ENCODE data around the gene TBL1X.
"Not testable (repeated sequence)": the region's sequence is repeated elsewhere in the genome, so short reads cannot be mapped to it uniquely, and the experiment has no call there.

Gene TBL1X

DNA sequence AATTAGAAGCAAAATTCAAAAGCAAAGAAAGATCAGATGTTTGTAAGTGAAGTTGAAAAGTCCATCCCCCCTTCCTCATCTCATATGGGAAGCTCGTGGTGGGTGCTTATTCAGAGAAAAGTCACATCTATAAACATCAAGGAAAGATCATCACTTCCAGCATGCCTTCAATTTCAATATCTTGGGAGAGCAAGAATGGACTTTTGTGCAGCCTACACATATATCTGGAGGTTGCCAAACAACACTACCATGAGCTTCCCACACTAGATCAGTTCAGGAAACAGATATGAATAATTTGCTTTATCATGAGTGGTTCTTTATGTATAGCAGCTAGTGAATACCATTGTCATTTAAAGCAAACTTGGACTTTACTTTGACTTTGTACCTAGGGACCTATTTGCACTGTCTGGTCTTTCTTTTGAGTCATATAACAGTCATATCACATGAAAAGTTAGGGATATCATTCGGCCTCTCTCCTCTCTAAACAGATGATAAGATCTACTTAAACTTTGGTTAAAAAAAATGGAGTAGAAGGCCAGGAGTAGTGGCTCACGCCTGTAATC lies 5.6 kb upstream of the TBL1X start:
- no peak for DNase-seq

DNA sequence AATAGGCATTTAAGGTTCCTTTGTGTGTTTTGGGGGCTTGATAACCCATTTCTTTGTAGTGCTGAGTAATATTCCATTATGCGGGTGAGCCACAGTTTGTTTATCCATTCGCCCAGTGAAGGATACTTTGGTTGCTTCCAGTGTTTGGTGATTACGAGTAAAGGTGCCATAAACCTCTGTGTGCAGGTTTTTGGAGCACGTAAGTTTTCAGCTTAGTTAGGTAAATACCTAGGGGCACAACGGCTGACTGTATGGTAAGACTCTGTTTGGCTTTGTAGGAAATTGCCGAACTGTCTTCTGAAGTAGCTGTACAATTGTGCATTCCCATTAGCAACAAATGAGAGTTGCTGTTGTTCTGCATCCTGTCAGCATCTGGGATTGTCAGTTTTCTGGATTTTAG lies 3.8 kb upstream of the TBL1X start:
- DNase-seq: no peak

DNA sequence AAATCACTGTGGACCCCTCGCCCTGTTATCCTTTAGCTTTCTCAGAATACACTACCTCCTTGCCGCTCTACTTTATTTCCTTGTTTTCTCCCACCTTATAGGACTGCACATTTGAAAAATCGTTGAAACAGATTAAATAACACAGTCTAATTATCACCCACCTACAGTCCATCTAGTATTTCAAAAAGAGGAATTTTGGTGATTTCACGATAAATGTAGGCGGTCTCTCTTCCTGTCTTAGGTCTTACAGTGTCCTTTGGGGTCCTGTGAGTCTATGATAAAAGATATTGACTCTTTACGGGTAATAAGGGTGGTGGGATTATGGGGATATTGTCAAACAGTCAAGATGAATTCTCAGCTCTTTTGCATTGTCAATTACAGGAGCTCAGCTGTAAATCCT lies 2.4 kb upstream of the TBL1X start:
- DNase-seq: no peak

DNA sequence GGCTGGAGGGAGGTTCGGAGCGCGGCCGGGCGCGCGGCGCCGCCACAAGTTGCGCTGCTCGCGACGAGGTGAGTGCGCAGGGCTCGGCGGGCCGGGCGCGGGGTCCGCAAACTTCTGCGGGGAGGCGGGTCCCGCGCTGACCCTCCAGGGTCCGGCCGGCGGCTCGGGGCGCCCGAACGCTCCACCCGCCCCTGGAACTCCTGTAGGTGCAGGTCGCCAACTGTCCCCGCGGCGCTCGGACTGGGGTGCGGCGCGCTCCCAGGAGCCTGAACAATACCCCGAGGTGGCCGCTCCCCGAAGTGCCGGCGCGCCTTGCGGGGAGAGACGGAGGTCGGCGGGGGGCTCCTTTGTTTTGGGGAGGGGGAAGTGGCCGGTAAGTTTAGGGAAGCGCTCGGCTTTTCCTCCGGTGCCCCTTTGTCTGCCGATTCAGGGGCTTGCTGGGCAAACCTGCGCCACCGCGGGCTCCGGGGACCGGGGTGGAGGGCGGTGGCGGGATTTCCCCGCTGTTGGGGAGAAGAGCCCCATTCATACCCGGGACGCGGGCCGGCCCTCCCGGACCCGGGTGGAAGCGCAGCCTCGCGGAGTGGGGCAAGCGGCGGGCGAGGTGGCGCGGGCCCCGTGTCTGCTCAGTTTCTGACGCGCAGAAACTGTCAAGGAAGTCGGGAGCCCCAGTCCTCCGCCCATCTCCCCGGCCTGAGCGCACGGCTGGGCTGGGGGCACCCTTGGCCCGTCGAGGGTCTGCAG lies 694 bp downstream of the TBL1X start:
- peak; percentile 36 to 38 for DNase-seq

DNA sequence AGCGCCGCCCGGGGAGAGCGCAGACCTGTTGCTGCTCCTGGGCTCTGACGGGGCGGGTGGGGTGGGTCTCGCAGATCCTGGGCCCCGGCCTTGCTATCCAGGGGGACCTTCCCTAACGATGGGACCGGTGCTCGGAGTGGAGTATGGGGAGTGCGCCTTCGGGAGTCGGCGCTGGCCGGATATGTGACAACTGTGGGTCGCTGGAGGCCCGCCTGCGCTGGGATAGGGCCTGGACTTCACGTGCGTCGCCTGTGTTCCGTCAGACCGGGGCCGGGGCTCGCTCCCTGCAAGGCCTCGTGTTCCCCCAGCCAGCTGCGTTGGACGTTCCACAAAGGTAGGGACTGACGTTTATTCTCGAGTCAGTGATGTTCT lies 1.3 kb downstream of the TBL1X start:
- DNase-seq: peak in 1 of 2 donors; percentile 19

DNA sequence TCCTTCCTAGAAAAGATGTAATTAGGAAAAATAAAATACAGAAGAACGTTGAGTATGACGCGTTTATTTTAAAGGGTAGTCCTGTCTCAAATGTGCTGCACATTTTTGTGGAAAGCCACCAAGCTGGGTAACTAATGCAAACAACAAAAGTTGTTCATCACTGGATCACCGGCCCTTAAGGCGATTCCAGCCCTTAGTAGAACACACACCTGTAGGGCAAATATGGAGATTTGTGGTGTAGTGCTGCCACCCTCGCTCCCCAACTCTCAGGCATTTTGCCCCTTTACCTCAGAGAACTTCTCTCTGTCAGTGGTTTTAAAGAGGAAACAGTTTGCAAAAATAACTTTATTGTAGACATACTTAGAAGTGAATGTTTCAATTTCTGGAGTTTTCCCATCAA lies 1.9 kb downstream of the TBL1X start:
- no peak for DNase-seq

DNA sequence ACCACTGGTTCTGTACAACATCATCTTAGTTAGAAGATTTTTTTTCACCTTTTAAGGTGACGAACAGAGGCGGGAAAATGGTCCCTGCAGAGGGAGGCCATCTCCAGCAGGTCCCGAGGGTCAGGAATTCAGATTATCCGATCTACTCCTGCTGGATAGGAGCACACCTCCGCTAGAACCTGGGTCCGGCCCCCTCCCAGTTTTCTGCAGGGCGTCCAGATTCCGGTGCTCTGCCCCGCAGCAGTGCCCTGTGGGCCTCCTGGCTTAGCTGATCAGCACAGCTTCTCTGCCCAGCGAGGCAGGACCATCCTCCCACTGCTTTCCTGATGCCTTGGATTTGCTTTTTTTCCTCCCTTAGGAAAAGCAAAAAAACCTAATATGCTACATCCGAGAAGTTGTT lies 2.3 kb downstream of the TBL1X start:
- no peak for DNase-seq

DNA sequence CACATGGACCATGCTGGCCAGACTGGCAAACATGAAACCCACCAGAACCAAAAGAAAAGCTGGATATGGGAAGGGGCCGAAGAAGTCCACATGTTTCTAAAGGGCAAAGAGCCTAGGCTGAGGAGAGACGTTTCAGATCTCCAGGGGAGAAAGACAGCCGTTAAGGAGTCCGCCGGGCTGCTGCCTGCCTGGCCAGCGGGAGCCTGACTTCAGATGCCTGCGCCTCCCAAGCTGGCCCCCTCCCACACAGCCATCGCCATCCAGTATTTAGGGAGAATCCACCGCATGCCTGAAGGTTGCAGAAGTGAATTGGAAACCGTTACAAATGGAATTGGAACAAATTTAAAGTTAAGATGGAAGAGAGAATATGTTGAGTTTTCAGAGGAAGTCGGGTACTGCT lies 2.9 kb downstream of the TBL1X start:
- no peak for DNase-seq

DNA sequence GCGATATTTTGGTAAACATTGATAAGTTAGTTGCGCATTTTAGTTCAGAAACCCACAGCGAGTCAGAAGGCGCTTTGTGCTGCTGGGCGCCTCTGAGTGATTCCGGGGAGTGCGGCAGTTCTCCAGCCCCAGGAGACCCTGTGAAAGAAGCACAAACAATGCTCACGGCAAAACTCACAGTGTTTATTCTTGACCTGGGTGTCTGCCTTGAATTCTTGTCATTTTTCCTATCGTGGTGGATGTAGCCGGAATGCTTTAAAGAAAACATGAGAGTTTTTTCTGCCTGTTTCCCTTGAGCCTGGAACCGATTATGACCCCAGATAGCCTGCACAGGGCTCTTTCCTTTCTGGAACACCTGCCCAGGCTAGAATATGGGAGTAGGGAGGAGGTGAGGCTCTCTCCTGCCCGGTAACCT lies 6.7 kb downstream of the TBL1X start:
- DNase-seq: no peak

DNA sequence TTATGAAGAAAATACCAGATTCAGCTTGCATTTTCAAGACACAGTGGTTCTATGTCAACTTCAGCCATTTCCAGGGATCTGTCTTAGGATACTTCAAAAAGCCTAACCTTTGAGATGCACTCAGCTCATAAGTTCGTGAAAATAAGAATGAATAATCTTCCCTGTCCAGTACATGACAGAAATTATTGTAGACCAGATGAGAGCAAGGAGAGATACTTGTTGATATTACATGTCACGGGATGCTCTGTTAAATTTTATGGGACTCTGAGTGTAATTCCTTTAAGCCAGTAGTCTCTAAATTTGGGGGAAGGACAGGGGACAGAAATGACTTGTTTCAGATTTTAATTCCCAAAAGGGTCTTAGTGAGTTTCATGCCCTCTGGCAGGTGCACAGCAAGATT lies 8.8 kb downstream of the TBL1X start:
- no peak for DNase-seq

DNA sequence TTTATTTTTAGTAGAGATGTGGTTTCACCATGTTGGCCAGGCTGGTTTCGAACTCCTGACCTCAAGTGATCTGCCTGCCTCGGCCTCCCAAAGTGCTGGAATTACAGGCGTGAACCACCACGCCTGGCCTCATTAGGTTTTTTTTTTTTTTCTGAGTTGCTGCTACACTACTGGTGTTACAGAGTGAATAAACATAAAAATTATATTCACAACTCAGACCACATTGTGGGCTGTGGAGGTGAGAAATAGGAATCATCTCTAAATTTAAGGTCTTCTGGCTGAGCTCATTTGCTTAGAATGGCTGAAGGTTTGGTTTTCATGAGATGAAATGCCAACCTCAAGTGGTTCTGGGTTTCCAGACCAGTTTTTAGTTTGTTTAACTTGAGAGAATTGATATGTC lies 10.6 kb downstream of the TBL1X start:
- DNase-seq: not testable (repeated sequence)

DNA sequence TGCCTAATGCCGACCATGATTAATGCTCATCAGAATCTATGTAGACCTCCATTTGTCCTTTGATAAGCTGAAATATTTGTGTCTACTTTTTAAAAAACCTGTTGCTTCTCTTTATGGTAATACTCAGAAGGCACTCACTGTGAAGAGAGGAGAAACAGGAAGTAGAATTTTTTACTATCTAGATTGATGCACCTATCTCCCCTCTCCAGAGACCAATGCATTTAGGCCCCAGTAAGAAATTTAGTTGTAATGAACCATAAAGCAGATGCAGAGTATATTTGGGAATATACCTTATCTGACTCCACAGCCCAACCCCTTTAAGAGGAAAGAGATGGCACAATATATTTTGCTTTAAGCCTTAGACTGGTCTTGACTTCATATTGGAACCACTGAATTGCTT lies 11.1 kb downstream of the TBL1X start:
- no peak for DNase-seq

DNA sequence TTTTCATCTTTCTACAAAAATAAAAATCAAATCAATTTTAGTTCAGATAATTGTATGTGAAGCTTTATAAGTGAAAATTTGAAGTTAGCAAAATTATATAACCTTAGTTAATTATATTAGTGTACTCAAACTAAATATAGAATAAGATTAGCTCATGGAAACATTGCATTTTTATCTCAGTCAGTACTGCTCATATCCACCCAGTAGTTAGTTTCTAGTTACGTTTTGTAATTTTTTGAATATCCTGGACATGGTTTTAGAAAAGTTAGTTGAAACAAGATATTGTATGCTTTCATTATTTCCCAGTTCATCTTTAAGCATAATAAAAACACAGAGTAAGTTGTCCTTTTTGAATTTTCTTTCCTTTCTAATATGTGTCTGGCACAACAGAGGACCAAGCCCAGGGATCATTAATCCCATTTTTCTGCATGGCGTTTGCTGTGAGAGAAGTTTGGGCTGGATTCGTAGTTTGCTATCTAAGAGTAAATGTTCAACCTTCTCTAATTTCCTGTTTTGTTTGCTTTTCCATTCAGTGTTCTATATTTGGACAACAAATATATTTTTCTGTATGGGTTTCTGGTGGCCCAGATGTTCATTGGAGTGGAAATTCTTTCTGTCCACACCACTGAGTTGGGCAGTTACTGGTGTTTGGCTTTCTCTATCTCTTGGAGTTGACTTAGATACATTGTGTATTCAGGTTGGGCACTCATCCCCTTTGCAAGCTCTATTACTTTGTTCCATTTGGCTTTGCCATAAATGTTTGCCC lies 12.1 kb downstream of the TBL1X start:
- DNase-seq: no peak

DNA sequence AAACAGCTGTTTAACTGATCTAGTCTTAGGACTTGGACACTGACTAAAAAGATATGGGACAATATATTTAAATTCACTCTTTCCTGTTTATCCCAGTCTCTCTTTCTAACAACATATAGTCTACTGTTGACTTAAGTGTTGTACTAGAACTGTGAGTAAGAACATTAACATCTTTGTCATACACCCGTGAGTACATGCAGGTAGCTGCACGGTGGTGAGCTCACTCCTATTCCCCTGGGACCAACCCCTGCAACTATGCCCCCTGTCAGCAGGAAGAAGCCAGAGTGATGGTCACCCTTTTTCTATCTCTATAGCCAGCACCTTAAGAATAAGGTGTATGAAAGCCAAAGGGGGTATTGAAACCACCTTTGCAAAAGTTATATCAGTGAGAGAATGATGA lies 17.6 kb downstream of the TBL1X start:
- DNase-seq: no peak

DNA sequence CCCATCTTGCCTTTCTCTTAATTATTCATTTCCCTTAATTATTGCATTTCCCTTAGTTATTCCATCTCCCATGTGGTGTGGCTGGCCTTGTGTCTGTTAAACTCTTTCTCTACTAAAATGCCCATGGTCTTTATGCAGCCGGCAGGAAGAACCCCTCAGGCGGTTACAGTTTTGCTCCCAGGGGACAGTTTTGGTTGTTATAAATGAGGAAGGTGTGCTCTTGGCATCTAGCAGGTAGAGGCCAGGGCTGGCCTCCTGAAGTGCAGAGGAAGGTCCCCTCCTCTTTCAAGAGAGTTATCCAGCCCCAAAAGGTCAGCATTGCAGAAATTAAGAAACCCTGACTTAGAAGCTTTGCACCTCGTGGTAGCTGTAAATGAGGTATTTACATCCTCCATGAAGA lies 18.0 kb downstream of the TBL1X start:
- no peak for DNase-seq

DNA sequence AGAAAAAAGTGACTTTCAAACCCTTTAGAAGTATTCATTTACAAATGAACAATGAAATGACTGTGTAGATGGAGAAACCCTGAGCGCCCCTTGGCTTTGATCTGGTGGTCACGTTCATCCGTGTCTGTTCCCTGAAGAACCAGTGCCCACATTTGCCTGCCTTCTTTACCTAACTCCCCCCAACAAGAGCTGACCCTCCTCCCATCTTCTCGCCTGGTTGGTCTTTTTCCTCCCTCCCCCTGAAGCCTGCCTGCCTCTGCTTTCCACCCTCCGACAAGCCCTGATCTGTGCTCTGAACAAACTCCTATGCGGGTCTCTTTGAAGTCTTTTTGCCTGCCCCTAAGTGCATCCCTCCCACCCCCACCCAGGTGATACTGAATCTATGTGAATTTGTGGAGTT lies 18.5 kb downstream of the TBL1X start:
- DNase-seq: no peak

DNA sequence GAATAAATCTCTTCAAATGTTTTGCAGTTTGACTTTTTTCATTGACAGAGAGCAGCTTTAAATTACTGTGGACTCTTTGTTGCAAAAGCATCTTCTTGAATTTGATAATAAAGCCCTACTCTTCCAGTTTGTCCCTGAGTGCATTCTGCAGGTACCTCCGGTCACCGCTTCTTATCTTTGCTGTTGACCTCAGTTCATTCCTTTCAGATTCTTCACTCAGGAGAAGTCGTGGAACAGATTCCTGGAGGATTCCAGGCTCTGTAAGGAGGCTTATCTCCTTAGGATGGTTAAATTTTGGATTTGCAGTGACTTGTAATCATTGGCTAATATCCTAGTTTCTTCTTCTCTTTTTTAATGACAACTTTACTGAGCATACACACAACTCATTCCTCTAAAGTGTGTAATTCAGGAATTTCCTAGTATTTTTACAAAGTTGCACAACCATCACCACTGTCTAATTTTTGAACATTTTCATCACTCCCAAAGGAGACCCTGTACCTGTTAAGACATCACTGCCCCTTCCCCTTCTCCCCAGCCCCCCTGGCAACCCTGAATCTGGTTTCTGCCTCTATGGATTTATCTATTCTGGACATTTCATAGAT lies 22.0 kb downstream of the TBL1X start:
- no peak for DNase-seq

DNA sequence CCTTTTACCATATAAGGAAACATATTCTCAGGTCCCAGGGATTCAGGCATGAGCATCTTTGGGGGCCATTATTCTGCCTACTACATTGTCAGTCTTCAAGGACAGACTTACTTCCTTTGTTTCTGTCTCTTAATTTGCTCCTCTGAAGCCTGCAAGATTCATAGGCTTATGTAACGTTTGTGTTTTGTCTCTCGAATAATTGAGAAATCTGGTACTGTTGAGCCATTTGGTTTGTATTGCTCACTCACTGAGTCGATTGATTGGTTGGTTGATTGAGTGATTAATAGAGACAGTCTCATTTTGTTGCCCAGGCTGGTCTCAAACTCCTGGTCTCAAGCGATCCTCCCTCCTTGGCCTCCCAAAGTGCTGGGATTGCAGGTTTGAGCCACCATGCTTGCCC lies 23.7 kb downstream of the TBL1X start:
- DNase-seq: no peak

DNA sequence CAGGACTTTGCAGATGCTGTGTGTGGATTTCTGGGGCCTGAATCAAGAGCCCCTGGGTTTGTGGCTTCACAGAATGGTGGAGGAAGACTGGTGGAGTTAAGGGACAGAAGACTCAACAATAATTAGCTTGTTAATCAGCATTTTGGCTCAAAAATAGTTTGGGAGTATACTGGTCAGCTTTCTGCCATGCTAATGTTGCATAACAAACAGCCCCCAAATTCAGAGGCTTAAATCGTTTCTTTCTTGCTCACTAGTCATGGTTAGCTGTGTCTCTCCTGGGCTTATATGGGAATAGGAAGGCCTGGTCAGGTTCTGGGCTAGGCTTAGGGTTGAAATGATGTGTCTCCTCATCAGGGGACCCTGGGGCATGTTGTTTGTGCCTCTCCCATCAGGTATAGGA lies 24.4 kb downstream of the TBL1X start:
- DNase-seq: no peak

DNA sequence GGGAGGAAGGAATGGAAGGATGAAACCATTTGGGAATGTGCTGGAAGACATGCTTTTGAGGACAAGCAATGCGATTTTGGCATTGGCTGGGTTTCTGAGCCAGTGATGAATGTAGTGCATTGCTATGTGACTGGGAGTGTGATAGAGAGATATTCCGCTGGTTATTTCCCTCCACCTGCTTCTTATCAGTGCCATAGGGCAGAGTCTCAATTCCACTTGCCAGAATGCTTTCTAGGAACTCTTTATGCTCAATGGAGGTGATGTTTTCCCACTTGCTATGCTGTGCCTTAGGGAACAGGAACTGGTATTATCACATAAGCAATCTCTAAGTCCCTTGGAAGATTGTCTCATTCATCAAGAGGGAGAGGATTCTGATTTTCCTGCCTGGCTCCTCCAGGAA lies 28.0 kb downstream of the TBL1X start:
- no peak for DNase-seq

DNA sequence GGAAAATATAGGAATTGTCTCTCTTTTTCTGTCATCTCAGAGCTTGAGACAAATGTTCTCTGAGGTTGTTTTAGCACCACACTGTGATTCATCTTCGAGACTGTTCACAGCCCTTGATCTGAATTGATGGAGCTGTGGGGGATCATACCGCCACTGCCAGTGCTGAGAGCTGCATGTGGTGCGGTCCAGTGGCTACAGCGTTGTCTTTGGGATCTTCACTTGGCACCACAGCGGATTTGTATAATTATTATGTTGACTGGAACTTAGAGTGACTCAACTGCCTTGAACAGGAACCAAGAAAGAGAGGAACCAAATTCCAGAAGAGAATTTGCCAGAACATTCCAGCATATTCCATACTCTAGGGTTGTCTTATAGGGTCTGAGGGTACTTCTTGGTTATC lies 29.1 kb downstream of the TBL1X start:
- no peak for DNase-seq

DNA sequence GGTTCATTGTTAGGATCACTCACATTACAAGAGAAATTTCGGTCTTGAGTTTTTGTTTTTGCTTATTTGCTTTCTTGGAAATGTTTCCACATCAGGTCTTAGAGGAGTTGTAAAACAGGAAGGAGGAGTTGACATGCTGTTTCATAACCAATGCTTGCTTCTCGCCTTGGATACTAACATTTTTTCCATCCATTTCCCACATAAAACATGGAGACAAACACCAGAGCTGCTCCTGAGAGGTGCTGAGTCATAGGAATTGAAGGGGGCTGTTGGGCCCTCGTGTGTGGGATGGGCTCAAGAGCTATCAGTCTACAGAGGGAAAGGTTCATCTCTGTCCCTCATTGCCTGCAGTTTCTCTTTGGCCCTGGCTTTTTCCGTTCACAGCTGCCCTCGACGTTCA lies 29.9 kb downstream of the TBL1X start:
- DNase-seq: no peak

DNA sequence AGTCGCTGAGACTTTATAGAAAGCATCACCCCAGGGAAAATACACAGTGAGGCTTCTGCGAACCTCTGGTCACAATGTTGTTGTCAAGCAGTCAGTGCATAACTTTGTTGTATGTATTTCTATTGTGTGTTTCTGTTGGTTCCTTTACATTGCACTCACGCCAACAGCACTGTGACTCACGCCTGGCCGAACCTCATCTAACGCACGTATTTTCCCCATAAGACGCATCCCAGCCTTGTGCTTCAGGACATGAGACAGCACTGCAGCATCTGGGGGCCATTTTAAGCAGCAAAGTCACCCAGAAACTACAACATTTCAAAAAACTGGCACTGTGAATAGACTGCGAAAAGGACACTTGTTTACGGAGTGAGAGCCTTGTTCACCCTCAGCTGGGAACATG lies 30.6 kb downstream of the TBL1X start:
- no peak for DNase-seq

DNA sequence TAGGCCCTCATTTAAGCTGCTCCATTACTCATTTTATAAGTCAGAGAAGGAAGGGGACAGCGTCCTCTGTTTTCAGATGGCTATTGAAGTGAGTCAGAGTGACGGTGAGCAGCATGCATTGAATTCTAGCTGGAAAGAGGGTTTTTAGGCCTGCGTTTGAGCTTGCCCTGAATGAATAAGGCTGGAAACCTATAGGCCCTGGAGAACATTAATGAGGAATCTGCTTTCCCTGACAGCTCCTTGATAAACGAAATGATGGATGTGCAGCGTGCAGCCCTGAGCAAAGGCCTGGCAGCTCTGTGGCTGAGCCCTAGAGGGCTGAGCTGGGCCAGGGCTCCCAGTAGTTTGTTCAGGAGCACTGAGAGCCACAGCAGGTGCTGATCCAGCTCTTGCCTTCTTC lies 33.4 kb downstream of the TBL1X start:
- DNase-seq: no peak
